Measurements from ENCODE around the gene RAB34. TPM values are rescaled to one million over a fixed set of nuclear protein-coding genes. Genes with fewer than 3 reads are reported as not detected.

The RAB34 gene
- total RNA-seq, 3 donors from 2014 or later: 105 to 129 (median 123) TPM

DNA sequence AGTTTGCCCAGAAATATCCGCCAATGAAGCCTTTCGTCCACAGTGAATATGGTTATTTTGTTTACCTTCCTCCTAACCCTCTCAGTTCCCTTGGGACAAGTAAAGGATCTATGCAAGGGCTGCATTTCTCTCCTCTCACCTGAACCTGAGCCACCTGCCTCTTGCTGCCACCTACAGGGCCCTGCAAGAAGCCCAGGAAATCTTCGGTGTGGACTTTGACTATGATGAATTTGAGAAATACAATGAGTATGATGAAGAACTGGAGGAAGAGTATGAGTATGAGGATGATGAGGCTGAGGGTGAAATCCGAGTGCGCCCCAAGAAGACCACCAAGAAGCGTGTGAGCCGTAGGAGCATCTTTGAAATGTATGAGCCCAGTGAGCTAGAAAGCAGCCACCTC, 41.7 kb downstream of the RAB34 start:
- DNase-seq (ENCODE audit: low spot score in 2 of 2): no peak
- Histone ChIP-seq H3K27me3 (no peaks in the 10 kb centered on the region), H3K36me3 (peaks cover 32% of the 10 kb centered on the region), H3K4me3 (no peak overlapping the region), H3K9me3 (no peaks in the 10 kb centered on the region), H3K27ac (no peak overlapping the region), H3K4me1 (no peaks in the 10 kb centered on the region)
- TF ChIP-seq POLR2AphosphoS5 (IDR thresholded peaks at IDR 0.05) (no peak), POLR2A (IDR thresholded peaks at IDR 0.05) (no peak), CTCF (IDR thresholded peaks at IDR 0.05) (peak in 1 of 3 donors; percentile 11)
- intact Hi-C loops (cut with DNase I; ENCODE audit: low total_unique reads): no loop called here

- TF ChIP-seq POLR2AphosphoS5 (IDR thresholded peaks at IDR 0.05) (no peak), CTCF (IDR thresholded peaks at IDR 0.05) (no peak)
- no peaks in the 10 kb centered on the region for H3K9me3 ChIP-seq
- intact Hi-C loops (cut with DNase I; ENCODE audit: low total_unique reads): no loop called here
- no peak for DNase-seq (ENCODE audit: low spot score in 2 of 2)
- no peak overlapping the region for H3K4me3 ChIP-seq
- H3K4me1 ChIP-seq: no peaks in the 10 kb centered on the region
- no peaks in the 10 kb centered on the region for H3K27me3 ChIP-seq
- H3K27ac ChIP-seq: no peak overlapping the region
- peaks cover 32% of the 10 kb centered on the region for H3K36me3 ChIP-seq
These were observed 42.2 kb downstream of the RAB34 start for GRCh38 chr17:28675490-28675889.

DNA sequence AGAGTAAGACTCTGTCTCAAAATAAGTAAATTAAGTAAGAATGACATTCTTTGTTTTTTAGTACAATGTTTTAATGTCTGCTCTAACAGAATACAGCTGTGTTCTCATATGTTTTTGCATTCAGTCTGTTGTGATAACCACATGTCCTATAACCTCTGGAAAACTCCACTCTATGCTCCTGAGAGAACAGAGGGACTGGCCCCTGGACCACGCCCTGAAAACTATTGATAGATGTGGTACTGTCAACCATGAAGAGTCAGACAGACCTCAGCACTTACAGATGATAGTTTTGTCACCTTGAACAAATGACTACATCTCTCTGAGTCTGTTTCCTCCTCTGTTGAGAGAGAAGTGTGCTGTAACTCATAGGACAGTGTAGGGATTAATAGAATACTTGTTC, 47.8 kb downstream of the RAB34 start:
- no peaks in the 10 kb centered on the region for H3K4me1 ChIP-seq
- H3K27ac ChIP-seq: no peak overlapping the region
- no peak overlapping the region for H3K4me3 ChIP-seq
- TF ChIP-seq CTCF (IDR thresholded peaks at IDR 0.05) (no peak), POLR2AphosphoS5 (IDR thresholded peaks at IDR 0.05) (no peak), POLR2A (IDR thresholded peaks at IDR 0.05) (no peak)
- intact Hi-C loops (cut with DNase I; ENCODE audit: low total_unique reads): no loop called here
- no peaks in the 10 kb centered on the region for H3K27me3 ChIP-seq
- DNase-seq (ENCODE audit: low spot score in 2 of 2): no peak
- H3K9me3 ChIP-seq: no peaks in the 10 kb centered on the region
- peaks cover 12% of the 10 kb centered on the region for H3K36me3 ChIP-seq

DNA sequence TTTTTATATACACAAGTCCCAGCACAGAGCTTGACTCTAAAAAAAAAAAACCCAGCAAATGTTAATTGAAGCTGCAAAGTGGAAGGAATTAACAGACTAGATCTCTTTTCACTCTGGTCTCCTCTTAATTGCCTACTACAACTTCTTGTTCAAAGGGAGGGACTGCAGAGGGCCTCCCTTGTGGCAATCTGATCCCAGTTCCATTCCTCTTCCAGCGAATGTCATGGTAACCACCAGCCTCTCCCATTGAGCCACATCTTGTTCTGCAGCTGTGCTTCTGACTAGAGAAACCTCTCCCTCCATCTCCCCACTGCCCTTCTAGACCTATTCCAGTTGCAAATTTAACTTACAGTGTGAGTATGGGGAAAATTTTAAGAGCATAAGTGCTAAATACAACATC, 49.8 kb downstream of the RAB34 start:
- Histone ChIP-seq H3K4me1 (peaks cover 0 to 15% of the 10 kb centered on the region in 2 donors), H3K27me3 (no peaks in the 10 kb centered on the region), H3K27ac (no peak overlapping the region), H3K36me3 (no peaks in the 10 kb centered on the region), H3K9me3 (no peaks in the 10 kb centered on the region), H3K4me3 (no peak overlapping the region)
- TF ChIP-seq POLR2A (IDR thresholded peaks at IDR 0.05): no peak
- TF ChIP-seq CTCF (IDR thresholded peaks at IDR 0.05): no peak
- TF ChIP-seq POLR2AphosphoS5 (IDR thresholded peaks at IDR 0.05): no peak
- DNase-seq (ENCODE audit: low spot score in 2 of 2): no peak
- intact Hi-C loops (cut with DNase I; ENCODE audit: low total_unique reads): no loop called here

DNA sequence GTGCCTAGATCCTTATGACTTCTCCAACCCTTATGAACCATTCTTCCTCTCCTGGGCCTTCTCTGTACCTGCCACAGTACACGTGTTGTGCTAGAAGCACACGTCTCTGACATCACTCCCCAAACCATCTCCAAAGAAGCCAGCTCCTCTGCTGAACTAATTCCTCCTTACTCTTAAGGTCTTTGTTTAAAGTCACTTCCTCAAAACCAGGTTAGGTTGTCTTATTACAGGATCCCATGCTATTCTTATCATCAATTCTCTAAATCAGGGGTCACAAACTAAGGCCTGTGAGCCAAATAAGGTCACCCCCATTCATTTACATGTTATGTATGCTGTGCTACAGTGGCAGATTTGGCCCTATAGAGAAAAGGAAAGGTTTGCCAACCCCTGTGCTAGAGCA, 51.7 kb downstream of the RAB34 start:
- peaks cover 0 to 15% of the 10 kb centered on the region in 2 donors for H3K4me1 ChIP-seq
- no peaks in the 10 kb centered on the region for H3K9me3 ChIP-seq
- intact Hi-C loops (cut with DNase I; ENCODE audit: low total_unique reads): no loop called here
- H3K4me3 ChIP-seq: no peak overlapping the region
- no peaks in the 10 kb centered on the region for H3K36me3 ChIP-seq
- H3K27me3 ChIP-seq: no peaks in the 10 kb centered on the region
- no peak overlapping the region for H3K27ac ChIP-seq
- TF ChIP-seq CTCF (IDR thresholded peaks at IDR 0.05) (no peak), POLR2AphosphoS5 (IDR thresholded peaks at IDR 0.05) (no peak), POLR2A (IDR thresholded peaks at IDR 0.05) (no peak)
- no peak for DNase-seq (ENCODE audit: low spot score in 2 of 2)

Other genes with a start within 250 kb of the RAB34 start
- gene SLC13A2, start 244.2 kb downstream of the RAB34 start, total RNA-seq: 1 to 10 TPM in 1 of 3 donors, under 1 TPM in 1, not detected in 1; 0.66 to 4.0 TPM
- under 1 TPM in 1 of 3 donors, not detected in 2; 0.29 TPM for gene FOXN1, start 211.5 kb downstream of the RAB34 start, total RNA-seq
- 10 to 100 TPM; 19.2 to 34.1 (median 32.9) TPM for gene UNC119, start 165.2 kb downstream of the RAB34 start, total RNA-seq
- 10 to 100 TPM; 35.4 to 63.5 (median 53.3) TPM for gene PIGS, start 146.3 kb downstream of the RAB34 start, total RNA-seq
- 100 to 1,000 TPM in 1 of 3 donors, 10 to 100 TPM in 2; 19.7 to 191 (median 40.7) TPM for gene ALDOC, start 141.0 kb downstream of the RAB34 start, total RNA-seq
- 1 to 10 TPM; 3.3 to 5.8 (median 4.1) TPM for gene SPAG5, start 118.8 kb downstream of the RAB34 start, total RNA-seq
- gene RSKR, start 103.7 kb downstream of the RAB34 start, total RNA-seq: 10 to 100 TPM in 2 of 3 donors, 1 to 10 TPM in 1; 9.3 to 11.1 (median 11.0) TPM
- gene BLTP2, start 72.7 kb downstream of the RAB34 start, total RNA-seq: 100 to 1,000 TPM; 107 to 131 (median 107) TPM
- 10 to 100 TPM; 38.1 to 66.6 (median 54.1) TPM for gene SDF2, start 56.0 kb downstream of the RAB34 start, total RNA-seq
- gene SUPT6H, start 55.7 kb downstream of the RAB34 start, total RNA-seq: 10 to 100 TPM; 62.6 to 69.9 (median 66.7) TPM
- 1 to 10 TPM; 1.6 to 2.3 (median 1.6) TPM for gene PROCA1, start 6.0 kb downstream of the RAB34 start, total RNA-seq
- gene RPL23A, start 2.1 kb upstream of the RAB34 start, total RNA-seq: 100 to 1,000 TPM; 491 to 945 (median 754) TPM
- gene TLCD1, start 8.4 kb upstream of the RAB34 start, total RNA-seq: 1 to 10 TPM; 2.4 to 8.3 (median 3.9) TPM
- gene NEK8, start 10.9 kb upstream of the RAB34 start, total RNA-seq: 1 to 10 TPM; 2.9 to 5.3 (median 2.9) TPM
- 10 to 100 TPM; 12.3 to 63.6 (median 48.9) TPM for gene TRAF4, start 26.1 kb upstream of the RAB34 start, total RNA-seq
- gene FAM222B, start 124.9 kb upstream of the RAB34 start, total RNA-seq: 10 to 100 TPM in 2 of 3 donors, 1 to 10 TPM in 1; 9.7 to 12.0 (median 10.5) TPM
- 10 to 100 TPM; 24.3 to 51.2 (median 26.4) TPM for gene ERAL1, start 137.1 kb upstream of the RAB34 start, total RNA-seq
- gene FLOT2, start 179.9 kb upstream of the RAB34 start, total RNA-seq: 10 to 100 TPM; 49.8 to 78.3 (median 56.9) TPM
- gene DHRS13, start 185.2 kb upstream of the RAB34 start, total RNA-seq: 10 to 100 TPM in 2 of 3 donors, 1 to 10 TPM in 1; 3.2 to 20.6 (median 14.2) TPM
- 10 to 100 TPM; 32.2 to 42.9 (median 40.3) TPM for gene PHF12, start 233.7 kb upstream of the RAB34 start, total RNA-seq

All from breast epithelium (tissue), 4 donors.